Epithelial cell of esophagus (primary cell): ENCODE data around the gene CRAT.

Source experiments
- DNase-seq: peaks from one replicate; pipeline ENCODE4 v3.0.0; 2010; ENCODE audit warnings: low read depth
- H3K4me3 ChIP-seq: 2 replicates; pipeline ENCODE4 v1.5.1; 2011; ENCODE audit warnings: mild to moderate bottlenecking, low read length, control low read depth
- TF ChIP-seq, protein P1 (sequence below): IDR thresholded peaks from 2 replicates; pipeline ENCODE4 v1.5.1; 2011; ENCODE audit warnings: low read depth, mild to moderate bottlenecking, low read length, control low read depth, inconsistent platforms; ENCODE audit not compliant: insufficient read depth; ENCODE audit errors: missing control alignments

Gene CRAT

GRCh38 chr9:129094387-129095169, 16.0 kb downstream of the CRAT start:
- H3K4me3 ChIP-seq = no peak overlapping the region
- TF ChIP-seq, protein P1, sequence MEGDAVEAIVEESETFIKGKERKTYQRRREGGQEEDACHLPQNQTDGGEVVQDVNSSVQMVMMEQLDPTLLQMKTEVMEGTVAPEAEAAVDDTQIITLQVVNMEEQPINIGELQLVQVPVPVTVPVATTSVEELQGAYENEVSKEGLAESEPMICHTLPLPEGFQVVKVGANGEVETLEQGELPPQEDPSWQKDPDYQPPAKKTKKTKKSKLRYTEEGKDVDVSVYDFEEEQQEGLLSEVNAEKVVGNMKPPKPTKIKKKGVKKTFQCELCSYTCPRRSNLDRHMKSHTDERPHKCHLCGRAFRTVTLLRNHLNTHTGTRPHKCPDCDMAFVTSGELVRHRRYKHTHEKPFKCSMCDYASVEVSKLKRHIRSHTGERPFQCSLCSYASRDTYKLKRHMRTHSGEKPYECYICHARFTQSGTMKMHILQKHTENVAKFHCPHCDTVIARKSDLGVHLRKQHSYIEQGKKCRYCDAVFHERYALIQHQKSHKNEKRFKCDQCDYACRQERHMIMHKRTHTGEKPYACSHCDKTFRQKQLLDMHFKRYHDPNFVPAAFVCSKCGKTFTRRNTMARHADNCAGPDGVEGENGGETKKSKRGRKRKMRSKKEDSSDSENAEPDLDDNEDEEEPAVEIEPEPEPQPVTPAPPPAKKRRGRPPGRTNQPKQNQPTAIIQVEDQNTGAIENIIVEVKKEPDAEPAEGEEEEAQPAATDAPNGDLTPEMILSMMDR = no peak
- no peak for DNase-seq

DNA sequence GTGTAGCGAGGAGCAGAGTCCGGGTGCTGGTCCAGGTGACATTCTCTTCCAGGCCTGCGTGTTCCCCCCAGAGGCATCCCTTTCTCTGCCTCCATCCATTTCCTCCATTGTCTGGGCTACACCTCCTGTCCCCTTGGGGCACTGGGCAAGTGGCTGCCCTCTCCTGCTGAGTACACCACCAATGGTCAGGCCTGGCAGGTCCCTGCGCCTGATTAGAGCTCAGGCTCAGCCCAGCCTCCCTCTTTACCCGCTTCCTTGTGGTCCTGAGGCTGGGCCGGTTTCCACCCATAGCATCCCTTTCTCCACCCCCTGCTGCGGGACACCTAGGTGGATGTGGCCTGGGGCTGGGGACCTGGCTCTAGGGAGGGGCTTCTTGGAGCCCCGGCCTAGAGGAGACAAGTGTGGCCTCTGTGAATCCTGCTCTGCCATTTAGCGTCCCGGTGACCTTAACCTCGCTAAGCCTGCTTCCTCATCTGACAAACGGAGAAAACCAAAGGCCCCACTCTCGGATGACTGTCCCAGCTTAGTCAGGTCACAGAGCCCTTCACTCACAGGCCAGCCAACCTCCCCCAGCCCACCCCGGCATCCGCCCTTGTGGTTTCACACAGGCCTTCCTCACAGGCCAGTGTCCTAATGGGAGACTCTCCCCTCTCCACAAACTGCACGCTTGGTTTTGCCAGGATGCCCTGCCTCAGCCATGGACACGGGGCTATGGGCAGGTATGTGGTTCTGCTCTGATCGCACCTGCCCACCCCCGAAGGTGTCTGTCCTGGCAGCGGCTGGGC, 16.8 kb downstream of the CRAT start:
- no peak for DNase-seq
- H3K4me3 ChIP-seq = no peak overlapping the region
- TF ChIP-seq, protein P1 = no peak

DNA sequence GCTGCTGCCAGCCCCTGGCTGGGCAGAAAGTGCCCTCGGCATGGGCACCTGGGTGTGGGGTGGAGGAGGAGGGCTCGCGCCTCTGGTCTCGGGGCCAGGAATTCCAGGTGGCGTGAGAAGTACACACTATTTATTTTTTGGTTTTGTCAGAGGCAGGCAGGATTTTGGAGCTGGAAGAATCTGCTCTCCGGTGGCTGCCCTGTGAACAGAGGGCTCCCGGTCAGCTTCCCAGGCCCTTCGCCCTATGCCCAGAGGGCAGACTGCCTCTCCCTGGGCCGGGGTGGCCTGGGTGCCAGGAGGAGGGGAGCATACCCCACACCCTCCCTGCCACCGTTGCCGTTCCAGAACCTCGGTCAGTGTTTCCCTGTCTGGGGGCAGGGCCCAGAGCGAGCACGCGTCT, 21.3 kb downstream of the CRAT start:
- TF ChIP-seq, protein P1 = no peak
- DNase-seq = no peak
- no peak overlapping the region for H3K4me3 ChIP-seq

GRCh38 chr9:129084087-129084486, 26.5 kb downstream of the CRAT start:
- H3K4me3 ChIP-seq = no peak overlapping the region
- TF ChIP-seq, protein P1 = no peak
- DNase-seq = no peak

- DNase-seq = no peak
- TF ChIP-seq, protein P1 = no peak
- H3K4me3 ChIP-seq = peak overlapping the region; percentile 91
Measured at GRCh38 chr9:129081388-129081904, 29.1 kb downstream of the CRAT start.

- TF ChIP-seq, protein P1 = no peak
- DNase-seq = peak; percentile 100
- peak within 1 kb of the TSS; percentile 91 for H3K4me3 ChIP-seq
Measured at GRCh38 chr9:129080601-129081387, 29.8 kb downstream of the CRAT start, which contains the start of gene DOLPP1. TSS of gene DOLPP1 (plus strand) at chr9:129081111. CDS start at chr9:129081132, 21 bp downstream.
